HG03354 (cell line): ENCODE results near the gene ZNF747.
"Not testable (repeated sequence)": the region's sequence is repeated elsewhere in the genome, so short reads cannot be mapped to it uniquely, and the experiment has no call there.

Experiments
- ATAC-seq: cut with Tn5 transposase; IDR thresholded peaks from one replicate; pipeline ENCODE4 v1.9.1; 2021; ENCODE audit warnings: mild to moderate bottlenecking; ENCODE audit not compliant: unreplicated experiment, poor library complexity, severe bottlenecking

The ZNF747 gene

GRCh38 chr16:30558789-30559377, 24.2 kb upstream of the ZNF747 start:
- no peak for ATAC-seq

DNA sequence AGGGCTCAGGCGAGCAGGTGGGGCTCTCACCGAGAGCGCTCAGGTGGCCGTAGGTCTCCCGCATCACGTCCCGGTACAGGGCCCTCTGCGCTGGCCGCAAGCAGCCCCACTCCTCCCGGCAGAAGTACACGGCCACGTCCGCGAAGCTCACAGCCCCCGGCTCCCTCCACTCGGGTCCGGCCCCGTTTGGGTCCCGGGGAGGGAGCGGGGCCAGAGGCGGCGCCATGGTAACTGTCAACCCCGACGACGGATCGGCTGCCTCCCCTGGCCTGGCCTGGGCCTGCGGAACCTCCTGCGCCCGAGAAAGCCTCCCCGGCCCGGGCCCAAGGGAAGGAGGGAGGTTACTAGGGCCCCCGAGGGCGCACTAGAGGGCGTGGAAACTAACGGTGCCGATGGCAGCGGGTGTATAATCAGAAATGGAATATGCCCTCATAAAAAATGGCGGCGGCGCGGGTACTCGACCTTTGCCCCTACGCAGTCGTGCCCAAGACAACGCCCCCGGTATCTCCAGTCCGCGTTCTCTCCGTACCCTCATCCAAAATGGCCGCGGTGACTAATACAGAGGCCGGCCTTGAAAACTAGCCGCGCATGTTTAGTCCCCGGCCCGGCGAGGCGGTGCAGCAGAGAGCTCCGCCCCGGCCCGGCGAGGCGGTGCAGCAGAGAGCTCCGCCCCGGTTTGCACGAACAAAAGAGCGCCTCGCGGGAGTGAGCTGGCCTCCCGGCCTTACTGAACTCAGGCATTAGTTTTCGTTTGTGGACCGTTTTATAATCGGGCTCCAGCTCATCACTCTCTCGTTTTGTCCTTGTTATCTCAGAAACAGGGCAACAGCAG, 23.5 kb upstream of the ZNF747 start, which contains the start of gene ZNF764:
ZNF764 (minus strand) TSS at position 418 of the 832 bp plus-strand sequence; CDS start at position 226, 192 bp downstream.
- ATAC-seq, result peak; percentile 91

DNA sequence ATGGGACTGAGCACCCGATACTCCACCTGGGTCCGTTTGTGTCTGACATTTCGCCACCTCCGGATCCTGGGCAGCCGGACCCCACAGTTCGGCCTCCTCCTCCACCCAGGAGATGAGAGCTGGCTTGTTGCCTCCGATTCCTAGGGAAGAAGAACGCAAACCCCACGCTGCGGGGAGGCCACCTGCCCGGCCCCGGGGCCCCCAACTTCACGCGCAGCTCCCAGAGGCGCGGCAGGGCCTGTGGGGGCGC, 23.0 kb upstream of the ZNF747 start:
- peak; percentile 17 for ATAC-seq

- ATAC-seq, result no peak
Observed at GRCh38 chr16:30556125-30556473, 21.4 kb upstream of the ZNF747 start.

DNA sequence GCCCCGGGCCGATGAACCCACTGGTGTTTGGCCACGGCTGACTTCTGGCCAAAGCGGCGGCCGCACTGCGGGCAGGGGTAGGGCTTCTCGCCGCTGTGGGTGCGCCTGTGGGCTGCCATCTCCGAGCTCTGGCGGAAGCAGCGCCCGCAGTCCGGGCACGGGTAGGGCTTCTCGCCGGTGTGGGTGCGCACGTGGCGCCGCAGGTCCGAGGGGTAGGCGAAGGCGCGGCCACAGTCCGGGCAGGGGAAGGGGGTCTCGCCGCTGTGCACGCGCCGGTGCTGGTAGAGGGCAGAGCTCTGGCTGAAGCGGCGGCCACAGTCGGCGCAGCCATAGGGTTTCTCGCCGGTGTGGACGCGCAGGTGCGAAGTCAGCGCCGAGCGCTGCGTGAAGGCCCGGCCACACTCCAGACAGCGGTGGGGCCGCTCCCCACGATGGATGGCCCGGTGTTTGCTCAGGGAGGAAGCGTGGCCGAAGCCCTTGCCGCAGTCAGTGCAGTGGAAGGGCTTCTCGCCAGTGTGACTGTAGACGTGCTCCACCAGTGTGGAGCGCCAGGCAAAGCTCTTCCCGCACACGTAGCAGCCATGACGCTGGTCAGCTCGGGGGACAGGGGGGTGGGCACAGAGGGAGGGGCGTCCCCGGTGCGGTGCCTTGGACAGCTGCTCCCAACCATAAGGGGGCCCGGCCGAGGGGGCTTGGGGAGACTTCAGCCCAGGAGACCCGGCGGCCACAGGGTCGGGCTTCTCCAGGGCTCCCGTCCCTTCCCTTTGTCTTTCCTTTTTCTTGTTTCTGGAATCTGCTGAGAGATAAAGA, 20.9 kb upstream of the ZNF747 start:
- ATAC-seq, result no peak

DNA sequence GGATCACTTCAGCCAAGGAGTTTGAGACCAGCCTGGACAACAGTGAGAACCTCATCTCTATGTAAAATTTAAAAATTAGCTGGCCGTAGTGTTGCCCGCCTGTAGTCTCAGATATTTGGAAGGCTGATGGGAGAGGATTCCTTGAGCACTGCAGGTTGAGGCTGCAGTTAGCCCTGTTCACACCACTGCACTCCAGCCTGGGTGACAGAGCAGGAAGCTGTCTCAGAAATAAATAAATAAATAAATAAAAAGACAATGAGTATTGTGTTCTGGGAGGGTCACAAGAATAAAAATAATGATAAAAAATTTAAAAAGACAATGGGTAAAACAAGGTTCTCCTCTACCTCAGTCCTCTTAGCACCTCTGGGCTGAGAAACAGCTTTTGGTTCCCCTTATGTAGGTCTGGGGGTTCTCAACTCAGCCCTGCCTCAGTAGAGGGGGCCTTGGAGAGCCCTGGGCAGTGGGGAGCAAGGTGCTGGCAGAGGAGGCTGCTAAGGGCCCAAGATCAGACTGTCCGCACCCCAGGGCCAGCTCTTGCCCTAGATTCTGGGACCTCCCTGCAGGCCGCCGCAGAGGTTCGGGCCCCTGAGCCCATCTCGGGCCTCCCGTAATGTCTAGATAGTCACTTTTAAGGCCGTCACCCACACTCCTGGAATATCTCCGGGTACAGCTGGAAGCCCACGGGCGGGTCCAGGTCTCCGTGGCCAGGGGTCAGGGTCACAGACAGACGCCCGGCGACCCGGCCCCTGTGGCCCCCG, 20.1 kb upstream of the ZNF747 start:
- ATAC-seq, result no peak

GRCh38 chr16:30553393-30553899, 18.8 kb upstream of the ZNF747 start:
- no peak for ATAC-seq

DNA sequence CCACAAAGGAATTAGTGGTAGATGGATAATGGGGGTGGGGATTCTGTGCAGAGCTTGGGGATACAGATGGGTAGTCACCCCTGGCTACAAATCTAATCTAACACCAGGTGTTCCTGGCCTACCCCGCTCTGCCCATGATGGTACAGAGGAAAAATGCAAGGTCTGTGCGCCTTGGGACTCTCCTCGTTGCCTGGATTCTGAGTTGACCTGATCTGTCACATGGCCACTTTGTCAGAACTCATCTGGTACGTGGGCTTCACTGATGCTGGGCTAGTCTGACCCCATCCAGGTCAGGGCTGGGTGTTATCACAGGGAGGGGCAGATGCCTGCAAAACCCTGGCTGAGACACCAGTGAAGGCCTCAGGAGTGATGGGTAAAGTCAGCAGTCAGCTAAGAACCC, 18.3 kb upstream of the ZNF747 start:
- ATAC-seq, result no peak

DNA sequence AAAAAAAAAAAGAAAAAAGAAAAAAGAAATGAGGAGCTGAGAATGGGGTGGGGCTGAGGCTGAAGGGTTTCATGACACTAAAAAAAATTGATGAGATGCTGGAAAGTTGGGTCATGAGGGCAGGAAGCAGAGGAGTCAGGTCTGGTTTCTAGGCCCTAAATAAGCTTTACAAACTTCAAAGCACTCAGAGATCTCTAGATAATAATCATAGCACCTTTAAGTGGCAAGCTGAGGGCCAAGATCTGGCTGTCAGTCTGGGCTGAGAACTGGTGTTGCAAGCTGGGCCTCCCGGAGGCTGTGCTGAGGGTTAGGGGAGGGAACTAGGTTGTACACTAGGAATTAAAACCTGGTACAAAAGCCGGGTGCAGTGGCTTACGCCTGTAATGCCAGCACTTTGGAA, 17.1 kb upstream of the ZNF747 start:
- no peak for ATAC-seq

GRCh38 chr16:30548416-30549253, 14.0 kb upstream of the ZNF747 start:
- no peak for ATAC-seq

DNA sequence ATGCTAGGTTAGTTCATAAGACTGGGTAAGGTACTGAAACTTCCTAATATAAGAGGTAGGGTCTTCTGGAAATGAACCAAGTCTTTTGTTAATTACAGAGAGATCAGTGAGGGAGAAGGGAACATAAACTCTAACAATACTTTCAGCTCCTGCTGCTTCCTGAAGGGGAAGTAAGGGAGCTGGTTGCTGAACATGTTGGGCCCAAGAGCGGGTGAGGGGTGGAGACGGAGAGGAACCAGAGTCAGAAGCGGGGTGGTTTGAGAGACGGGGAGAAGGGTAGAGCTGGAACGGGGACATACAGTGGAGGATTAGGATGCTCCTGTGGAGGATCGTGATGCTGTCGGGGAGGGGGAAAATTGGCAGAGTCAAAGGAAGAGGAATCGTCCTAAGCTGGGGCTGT, 11.5 kb upstream of the ZNF747 start:
- ATAC-seq, result no peak

GRCh38 chr16:30543067-30543466, 8.4 kb upstream of the ZNF747 start:
- no peak for ATAC-seq

DNA sequence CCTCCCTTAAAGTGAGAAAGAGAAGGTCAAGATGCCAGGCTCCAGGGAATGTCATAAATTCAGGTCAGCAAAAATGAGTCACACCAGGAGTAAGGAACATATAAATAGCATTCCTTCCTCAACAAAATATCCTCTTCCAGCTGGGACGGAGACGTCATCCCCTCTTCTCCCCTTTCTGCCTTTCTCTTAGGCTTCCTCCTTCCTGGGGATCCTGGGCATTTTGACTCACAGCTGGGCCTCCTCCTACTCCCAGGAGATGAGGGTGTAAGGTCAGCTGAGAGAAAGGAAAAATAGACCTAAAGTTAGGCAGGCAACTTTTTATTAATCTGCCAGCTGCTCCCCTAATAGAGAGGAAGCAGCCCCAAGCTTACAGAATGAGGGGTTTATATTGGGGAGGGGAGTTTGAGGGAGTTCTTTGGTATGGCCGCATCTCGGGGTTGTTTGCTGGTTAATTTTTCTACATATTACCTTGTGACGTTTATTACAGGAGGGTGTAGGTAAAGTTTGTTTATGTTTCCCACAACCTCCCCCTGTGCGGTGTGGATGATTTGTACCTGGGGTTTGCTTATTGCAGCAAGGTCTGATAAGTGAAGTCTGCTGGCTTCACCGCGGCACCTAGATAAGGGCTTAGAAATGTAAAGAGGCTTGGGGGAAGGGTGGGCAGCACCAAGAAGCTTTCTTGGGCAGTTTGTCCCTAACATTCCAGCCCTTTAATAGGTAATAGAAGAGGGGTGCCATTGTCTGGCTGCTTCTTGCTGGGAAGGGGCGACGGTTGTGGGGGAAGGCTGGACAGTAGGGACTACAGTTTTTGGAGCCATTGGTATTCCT, 7.1 kb upstream of the ZNF747 start:
- no peak for ATAC-seq

GRCh38 chr16:30540916-30541464, 6.3 kb upstream of the ZNF747 start:
- not testable (repeated sequence) for ATAC-seq

DNA sequence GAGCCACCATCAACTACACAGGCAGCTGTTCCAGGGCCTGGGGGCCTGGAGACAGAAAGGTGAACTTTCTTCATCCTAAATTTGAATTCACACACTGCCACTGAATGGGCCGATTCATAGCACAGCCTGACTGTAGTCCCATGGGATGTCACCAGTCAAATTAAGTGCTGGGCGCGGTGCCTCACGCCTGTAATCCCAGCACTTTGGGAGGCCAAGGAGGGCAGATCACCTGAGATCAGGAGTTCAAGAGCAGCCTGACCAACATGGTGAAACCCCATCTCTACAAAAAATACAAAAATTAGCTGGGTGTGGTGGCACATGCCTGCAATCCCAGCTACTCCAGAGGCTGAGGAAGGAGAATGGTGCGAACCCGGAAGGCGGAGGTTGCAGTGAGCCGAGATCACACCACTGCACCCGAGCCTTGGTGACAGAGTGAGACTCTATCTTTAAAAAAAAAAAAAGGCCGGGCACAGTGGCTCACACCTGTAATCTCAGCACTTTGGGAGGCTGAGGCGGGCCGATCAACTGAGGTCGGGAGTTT, 5.4 kb upstream of the ZNF747 start:
- not testable (repeated sequence) for ATAC-seq

GRCh38 chr16:30539000-30539964, 4.6 kb upstream of the ZNF747 start:
- ATAC-seq, result no peak
